ENCODE data around the gene TYRP1. TPM values are rescaled to one million over a fixed set of nuclear protein-coding genes. Genes with fewer than 3 reads are reported as not detected.

TYRP1 gene
- total and polyA plus RNA-seq, 5 donors from 2014 or later = not detected

- Histone ChIP-seq H3K27ac (ENCODE audit: insufficient read depth, low read length, poor library complexity, severe bottlenecking) (no peak overlapping the region), H3K9me3 (ENCODE audit: control insufficient read depth in 2 of 2, low read length in 2 of 2) (no peaks in the 10 kb centered on the region), H3K27me3 (ENCODE audit: control insufficient read depth, insufficient read depth, low read length) (no peaks in the 10 kb centered on the region), H3K4me1 (ENCODE audit: control insufficient read depth, insufficient read depth, low read length, poor library complexity, severe bottlenecking) (no peaks in the 10 kb centered on the region), H3K4me3 (ENCODE audit: low read depth, low read length) (no peak overlapping the region), H3K36me3 (ENCODE audit: control insufficient read depth, insufficient read depth, low read length) (no peaks in the 10 kb centered on the region)
- H3K36me3 Mint-ChIP-seq = no peaks in the 10 kb centered on the region
- no peaks in the 10 kb centered on the region for H3K4me1 Mint-ChIP-seq
- no peaks in the 10 kb centered on the region for H3K27me3 Mint-ChIP-seq
- DNase-seq (no peak), ATAC-seq (ENCODE audit: low read depth in 2 of 2) (no peak)
- H3K4me3 Mint-ChIP-seq = no peak overlapping the region
- no peak overlapping the region for H3K27ac Mint-ChIP-seq
- peaks cover 0 to 29% (median 1%) of the 10 kb centered on the region in 7 donors for H3K9me3 Mint-ChIP-seq
These were observed 12.8 kb upstream of the TYRP1 start for GRCh38 chr9:12680341-12680740.

GRCh38 chr9:12680757-12681156 lies 12.4 kb upstream of the TYRP1 start:
- Mint-ChIP-seq H3K27me3 (no peaks in the 10 kb centered on the region), H3K4me3 (no peak overlapping the region), H3K9me3 (peaks cover 0 to 29% (median 1%) of the 10 kb centered on the region in 7 donors), H3K27ac (no peak overlapping the region), H3K36me3 (no peaks in the 10 kb centered on the region), H3K4me1 (no peaks in the 10 kb centered on the region)
- no peak overlapping the region for H3K4me3 ChIP-seq (ENCODE audit: low read depth, low read length)
- H3K4me1 ChIP-seq (ENCODE audit: control insufficient read depth, insufficient read depth, low read length, poor library complexity, severe bottlenecking) = no peaks in the 10 kb centered on the region
- H3K27me3 ChIP-seq (ENCODE audit: control insufficient read depth, insufficient read depth, low read length) = no peaks in the 10 kb centered on the region
- no peaks in the 10 kb centered on the region for H3K9me3 ChIP-seq (ENCODE audit: control insufficient read depth in 2 of 2, low read length in 2 of 2)
- H3K27ac ChIP-seq (ENCODE audit: insufficient read depth, low read length, poor library complexity, severe bottlenecking) = no peak overlapping the region
- no peak for ATAC-seq (ENCODE audit: low read depth in 2 of 2)
- no peaks in the 10 kb centered on the region for H3K36me3 ChIP-seq (ENCODE audit: control insufficient read depth, insufficient read depth, low read length)
- no peak for DNase-seq

- H3K27ac Mint-ChIP-seq = no peak overlapping the region
- no peak for DNase-seq
These were observed 11.6 kb upstream of the TYRP1 start for GRCh38 chr9:12681620-12682019.

GRCh38 chr9:12684974-12685373 lies 8.2 kb upstream of the TYRP1 start:
- Histone ChIP-seq H3K36me3 (ENCODE audit: control insufficient read depth, insufficient read depth, low read length) (no peaks in the 10 kb centered on the region), H3K4me3 (ENCODE audit: low read depth, low read length) (no peak overlapping the region), H3K27ac (ENCODE audit: insufficient read depth, low read length, poor library complexity, severe bottlenecking) (no peak overlapping the region), H3K27me3 (ENCODE audit: control insufficient read depth, insufficient read depth, low read length) (no peaks in the 10 kb centered on the region), H3K9me3 (ENCODE audit: control insufficient read depth in 2 of 2, low read length in 2 of 2) (no peaks in the 10 kb centered on the region), H3K4me1 (ENCODE audit: control insufficient read depth, insufficient read depth, low read length, poor library complexity, severe bottlenecking) (no peaks in the 10 kb centered on the region)
- Mint-ChIP-seq H3K9me3 (peaks cover 0 to 34% (median 3%) of the 10 kb centered on the region in 7 donors), H3K27ac (no peak overlapping the region), H3K27me3 (no peaks in the 10 kb centered on the region), H3K36me3 (no peaks in the 10 kb centered on the region), H3K4me1 (no peaks in the 10 kb centered on the region), H3K4me3 (no peak overlapping the region)
- no peak for DNase-seq
- ATAC-seq (ENCODE audit: low read depth in 2 of 2) = no peak

More at GRCh38 chr9:12681620-12682019, 11.6 kb upstream of the TYRP1 start:
- Histone ChIP-seq H3K36me3 (ENCODE audit: control insufficient read depth, insufficient read depth, low read length) (no peaks in the 10 kb centered on the region), H3K9me3 (ENCODE audit: control insufficient read depth in 2 of 2, low read length in 2 of 2) (no peaks in the 10 kb centered on the region), H3K27me3 (ENCODE audit: control insufficient read depth, insufficient read depth, low read length) (no peaks in the 10 kb centered on the region), H3K4me3 (ENCODE audit: low read depth, low read length) (no peak overlapping the region), H3K4me1 (ENCODE audit: control insufficient read depth, insufficient read depth, low read length, poor library complexity, severe bottlenecking) (no peaks in the 10 kb centered on the region), H3K27ac (ENCODE audit: insufficient read depth, low read length, poor library complexity, severe bottlenecking) (no peak overlapping the region)
- Mint-ChIP-seq H3K4me1 (no peaks in the 10 kb centered on the region), H3K4me3 (no peak overlapping the region), H3K27me3 (no peaks in the 10 kb centered on the region), H3K9me3 (peaks cover 0 to 26% (median 0%) of the 10 kb centered on the region in 7 donors), H3K36me3 (no peaks in the 10 kb centered on the region)
- no peak for ATAC-seq (ENCODE audit: low read depth in 2 of 2)

- H3K9me3 Mint-ChIP-seq = peaks cover 0 to 27% (median 9%) of the 10 kb centered on the region in 7 donors
- H3K27ac ChIP-seq (ENCODE audit: insufficient read depth, low read length, poor library complexity, severe bottlenecking) = no peak overlapping the region
- no peaks in the 10 kb centered on the region for H3K36me3 Mint-ChIP-seq
- H3K27me3 ChIP-seq (ENCODE audit: control insufficient read depth, insufficient read depth, low read length) = no peaks in the 10 kb centered on the region
- no peak overlapping the region for H3K27ac Mint-ChIP-seq
- H3K36me3 ChIP-seq (ENCODE audit: control insufficient read depth, insufficient read depth, low read length) = no peaks in the 10 kb centered on the region
- no peaks in the 10 kb centered on the region for H3K9me3 ChIP-seq (ENCODE audit: control insufficient read depth in 2 of 2, low read length in 2 of 2)
- H3K4me3 ChIP-seq (ENCODE audit: low read depth, low read length) = no peak overlapping the region
- DNase-seq (no peak), ATAC-seq (ENCODE audit: low read depth in 2 of 2) (no peak)
- H3K4me1 Mint-ChIP-seq = no peaks in the 10 kb centered on the region
- no peaks in the 10 kb centered on the region for H3K27me3 Mint-ChIP-seq
- no peak overlapping the region for H3K4me3 Mint-ChIP-seq
- H3K4me1 ChIP-seq (ENCODE audit: control insufficient read depth, insufficient read depth, low read length, poor library complexity, severe bottlenecking) = no peaks in the 10 kb centered on the region
These were observed 4.0 kb upstream of the TYRP1 start for GRCh38 chr9:12689233-12689632.

GRCh38 chr9:12694013-12694412 lies 828 bp downstream of the TYRP1 start:
- H3K4me1 ChIP-seq (ENCODE audit: control insufficient read depth, insufficient read depth, low read length, poor library complexity, severe bottlenecking) = no peaks in the 10 kb centered on the region
- no peaks in the 10 kb centered on the region for H3K4me1 Mint-ChIP-seq
- no peaks in the 10 kb centered on the region for H3K9me3 ChIP-seq (ENCODE audit: control insufficient read depth in 2 of 2, low read length in 2 of 2)
- no peak overlapping the region for H3K4me3 Mint-ChIP-seq
- no peak overlapping the region for H3K27ac ChIP-seq (ENCODE audit: insufficient read depth, low read length, poor library complexity, severe bottlenecking)
- no peaks in the 10 kb centered on the region for H3K36me3 ChIP-seq (ENCODE audit: control insufficient read depth, insufficient read depth, low read length)
- H3K27me3 Mint-ChIP-seq = no peaks in the 10 kb centered on the region
- DNase-seq (no peak), ATAC-seq (ENCODE audit: low read depth in 2 of 2) (no peak)
- no peak overlapping the region for H3K27ac Mint-ChIP-seq
- H3K4me3 ChIP-seq (ENCODE audit: low read depth, low read length) = no peak overlapping the region
- no peaks in the 10 kb centered on the region for H3K27me3 ChIP-seq (ENCODE audit: control insufficient read depth, insufficient read depth, low read length)
- H3K36me3 Mint-ChIP-seq = no peaks in the 10 kb centered on the region
- H3K9me3 Mint-ChIP-seq = peaks cover 0 to 31% (median 11%) of the 10 kb centered on the region in 7 donors

- no peaks in the 10 kb centered on the region for H3K9me3 ChIP-seq (ENCODE audit: control insufficient read depth in 2 of 2, low read length in 2 of 2)
- no peak overlapping the region for H3K27ac ChIP-seq (ENCODE audit: insufficient read depth, low read length, poor library complexity, severe bottlenecking)
- no peak overlapping the region for H3K4me3 ChIP-seq (ENCODE audit: low read depth, low read length)
- Mint-ChIP-seq H3K27ac (no peak overlapping the region), H3K36me3 (no peaks in the 10 kb centered on the region), H3K4me1 (no peaks in the 10 kb centered on the region), H3K4me3 (no peak overlapping the region), H3K27me3 (no peaks in the 10 kb centered on the region), H3K9me3 (peaks cover 0 to 27% (median 6%) of the 10 kb centered on the region in 7 donors)
- no peaks in the 10 kb centered on the region for H3K4me1 ChIP-seq (ENCODE audit: control insufficient read depth, insufficient read depth, low read length, poor library complexity, severe bottlenecking)
- ATAC-seq (ENCODE audit: low read depth in 2 of 2) = no peak
- no peaks in the 10 kb centered on the region for H3K36me3 ChIP-seq (ENCODE audit: control insufficient read depth, insufficient read depth, low read length)
- DNase-seq = no peak
- no peaks in the 10 kb centered on the region for H3K27me3 ChIP-seq (ENCODE audit: control insufficient read depth, insufficient read depth, low read length)
These were observed 2.3 kb downstream of the TYRP1 start for GRCh38 chr9:12695474-12695873.

- Histone ChIP-seq H3K36me3 (ENCODE audit: control insufficient read depth, insufficient read depth, low read length) (no peaks in the 10 kb centered on the region), H3K4me3 (ENCODE audit: low read depth, low read length) (no peak overlapping the region), H3K27ac (ENCODE audit: insufficient read depth, low read length, poor library complexity, severe bottlenecking) (no peak overlapping the region), H3K4me1 (ENCODE audit: control insufficient read depth, insufficient read depth, low read length, poor library complexity, severe bottlenecking) (no peaks in the 10 kb centered on the region), H3K9me3 (ENCODE audit: control insufficient read depth in 2 of 2, low read length in 2 of 2) (no peaks in the 10 kb centered on the region), H3K27me3 (ENCODE audit: control insufficient read depth, insufficient read depth, low read length) (no peaks in the 10 kb centered on the region)
- Mint-ChIP-seq H3K9me3 (peaks cover 0 to 31% (median 4%) of the 10 kb centered on the region in 7 donors), H3K36me3 (no peaks in the 10 kb centered on the region), H3K4me1 (no peaks in the 10 kb centered on the region), H3K27me3 (no peaks in the 10 kb centered on the region), H3K27ac (no peak overlapping the region), H3K4me3 (no peak overlapping the region)
- no peak for DNase-seq
- ATAC-seq (ENCODE audit: low read depth in 2 of 2) = no peak
These were observed 3.9 kb downstream of the TYRP1 start for GRCh38 chr9:12696931-12697622.
